Activated T-helper 1 cell treated with Interleukin-2 at 50 U/mL for 16 hours (primary cell): ENCODE data around the gene GUCY2F.

Source experiments
- DNase-seq: peaks from one replicate; pipeline ENCODE4 v3.0.0-alpha.2; 2020; ENCODE audit warnings: low read depth

Gene GUCY2F

GRCh38 chrX:109343671-109344070 lies 138.2 kb downstream of the GUCY2F start:
- DNase-seq = no peak

- no peak for DNase-seq
Observed at GRCh38 chrX:109336141-109336540, 145.7 kb downstream of the GUCY2F start.

GRCh38 chrX:109327251-109327650 lies 154.6 kb downstream of the GUCY2F start:
- no peak for DNase-seq
